ENCODE results near the gene TRMO.
A peak's percentile ranks its signal among the peaks of the same experiment; 100 is the strongest.
"Not testable (repeated sequence)": the region's sequence is repeated elsewhere in the genome, so short reads cannot be mapped to it uniquely, and the experiment has no call there.

The TRMO gene, protein sequence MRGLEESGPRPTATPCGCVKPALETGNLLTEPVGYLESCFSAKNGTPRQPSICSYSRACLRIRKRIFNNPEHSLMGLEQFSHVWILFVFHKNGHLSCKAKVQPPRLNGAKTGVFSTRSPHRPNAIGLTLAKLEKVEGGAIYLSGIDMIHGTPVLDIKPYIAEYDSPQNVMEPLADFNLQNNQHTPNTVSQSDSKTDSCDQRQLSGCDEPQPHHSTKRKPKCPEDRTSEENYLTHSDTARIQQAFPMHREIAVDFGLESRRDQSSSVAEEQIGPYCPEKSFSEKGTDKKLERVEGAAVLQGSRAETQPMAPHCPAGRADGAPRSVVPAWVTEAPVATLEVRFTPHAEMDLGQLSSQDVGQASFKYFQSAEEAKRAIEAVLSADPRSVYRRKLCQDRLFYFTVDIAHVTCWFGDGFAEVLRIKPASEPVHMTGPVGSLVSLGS

DNA sequence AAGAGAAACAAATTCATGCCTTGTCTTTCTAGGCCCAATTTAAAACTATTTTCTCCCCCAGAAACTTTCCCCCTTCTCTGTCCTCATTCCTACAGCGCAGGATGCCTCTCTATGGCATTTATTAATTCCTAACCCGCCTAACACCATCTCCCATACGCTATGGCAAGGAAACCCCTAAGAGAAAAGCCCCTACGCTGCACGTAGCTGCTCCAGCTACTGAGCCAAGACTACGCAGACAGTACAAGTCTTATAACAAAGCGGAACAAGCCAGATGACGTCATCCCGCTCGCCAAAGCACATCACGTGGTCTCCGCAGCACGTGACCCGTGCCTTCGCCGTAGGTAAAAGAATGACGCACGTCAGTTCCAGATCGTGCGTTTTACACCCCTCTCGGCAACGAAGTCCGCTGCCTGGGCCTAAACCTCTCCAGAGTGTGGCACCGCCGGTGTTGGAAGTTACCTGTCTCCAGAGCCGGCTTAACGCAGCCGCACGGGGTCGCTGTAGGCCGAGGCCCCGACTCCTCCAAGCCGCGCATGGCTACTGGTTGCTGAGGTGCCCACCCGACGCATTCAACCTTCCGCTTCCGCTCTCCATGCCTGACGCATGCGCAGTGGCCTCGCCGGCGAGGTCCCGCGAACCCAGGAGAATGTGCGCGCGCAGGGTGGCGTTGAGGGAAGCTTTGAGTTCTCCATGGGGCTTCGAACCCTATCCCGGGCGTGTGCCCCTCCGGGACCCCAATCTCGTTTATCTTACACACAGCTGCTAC, at the start of gene TRMO:
Gene TRMO, minus strand, starts transcription at position 542 of the 766 bp plus-strand sequence. Its CDS starts 7 bp downstream, at position 535.
- DNase-seq (ENCODE audit: low read depth), result peak; percentile 97

DNA sequence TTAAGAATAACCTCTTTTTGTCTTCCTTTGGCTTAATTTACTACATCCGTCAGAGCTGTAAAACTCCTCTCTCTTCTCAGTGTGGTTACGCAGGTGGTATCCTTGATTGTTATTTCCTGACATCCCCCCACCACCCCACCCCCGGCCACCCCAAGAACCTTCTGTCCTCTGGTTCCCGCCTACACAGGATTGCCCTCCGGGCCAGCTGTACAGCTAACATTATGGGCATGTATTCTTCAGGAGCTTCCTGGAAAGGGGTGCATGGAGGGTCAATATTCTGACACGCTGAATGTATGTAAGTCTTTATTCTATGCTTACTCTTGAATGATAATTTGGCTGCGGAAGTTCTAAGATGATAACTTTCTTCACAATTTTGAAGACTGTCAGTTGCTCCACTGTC, 47.9 kb upstream of the TRMO start:
- DNase-seq (ENCODE audit: low read depth), result no peak

DNA sequence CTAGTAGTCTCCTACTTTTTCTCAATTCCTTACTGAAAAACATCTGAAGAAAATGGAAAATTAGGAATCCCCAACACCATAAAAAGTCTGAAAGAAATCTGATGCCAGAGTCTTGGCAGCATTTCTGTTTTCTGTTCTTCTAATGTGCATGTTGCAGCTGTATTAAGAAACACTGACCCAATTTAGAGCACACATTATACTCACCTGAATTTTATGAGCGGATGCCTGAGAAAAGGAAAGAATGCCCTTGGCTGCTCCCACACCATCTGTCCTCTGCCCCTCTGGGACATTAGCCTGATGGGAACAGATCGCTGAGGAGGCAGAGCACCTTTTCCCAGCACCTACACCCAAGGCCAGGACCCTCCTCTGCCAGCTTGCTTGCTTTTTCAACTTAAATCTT, 46.7 kb upstream of the TRMO start:
- no peak for DNase-seq (ENCODE audit: low read depth)

DNA sequence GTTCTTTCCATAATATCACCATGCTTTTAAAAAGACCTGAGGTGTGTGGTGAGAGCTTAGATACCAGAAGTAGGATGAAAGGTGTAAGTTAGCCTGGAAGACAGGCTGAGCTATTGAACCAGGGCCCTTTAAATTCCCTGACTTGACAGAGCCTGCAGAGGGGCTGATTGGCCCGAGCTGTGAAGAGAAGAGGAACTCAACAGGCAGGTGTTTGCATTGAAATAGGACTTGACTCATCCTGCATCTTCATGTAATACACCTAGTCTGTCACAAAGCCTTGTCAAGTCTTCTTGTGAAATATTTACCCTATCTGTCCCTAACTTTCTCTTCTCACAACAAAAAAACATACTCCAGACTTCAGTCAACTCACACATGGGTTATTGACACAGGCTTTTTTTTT, 44.2 kb upstream of the TRMO start:
- no peak for DNase-seq (ENCODE audit: low read depth)

DNA sequence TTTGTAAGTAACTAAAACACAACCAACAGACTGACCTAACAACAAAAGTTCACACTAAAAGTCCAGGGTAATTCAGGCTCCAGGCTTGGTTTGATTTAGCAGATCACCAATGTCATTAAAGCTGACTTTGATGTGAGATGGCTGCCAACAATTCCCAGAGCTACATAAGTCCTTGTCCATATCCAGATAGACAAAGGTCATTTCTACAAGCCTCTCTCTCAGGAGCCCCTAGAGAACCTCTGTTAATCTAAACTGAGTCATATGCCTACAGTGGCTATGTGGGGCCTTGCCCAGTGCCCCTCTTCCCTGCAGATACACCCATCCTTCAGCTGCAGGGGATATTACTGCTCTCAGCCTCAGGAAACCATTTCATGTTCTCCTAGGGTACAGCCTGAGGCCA, 42.6 kb upstream of the TRMO start:
- DNase-seq (ENCODE audit: low read depth), result no peak

DNA sequence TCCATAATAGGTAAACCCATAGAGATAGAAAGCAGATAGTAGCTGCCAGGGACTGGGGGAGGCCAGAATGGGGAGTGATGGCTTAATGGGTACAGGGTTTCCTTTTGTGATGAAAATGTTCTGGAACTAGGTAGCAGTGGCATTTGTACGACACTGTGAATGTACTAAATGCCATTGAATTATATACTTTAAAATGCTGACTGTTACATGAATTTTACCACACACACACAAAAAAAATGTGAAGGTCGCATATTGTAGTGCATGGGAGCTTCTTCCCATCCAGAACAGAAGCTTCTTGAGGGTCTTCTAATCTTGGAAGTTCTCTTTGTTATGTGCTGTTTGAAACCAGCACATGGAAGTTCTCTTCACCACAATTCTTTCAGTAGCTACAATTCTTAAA, 40.9 kb upstream of the TRMO start:
- no peak for DNase-seq (ENCODE audit: low read depth)

DNA sequence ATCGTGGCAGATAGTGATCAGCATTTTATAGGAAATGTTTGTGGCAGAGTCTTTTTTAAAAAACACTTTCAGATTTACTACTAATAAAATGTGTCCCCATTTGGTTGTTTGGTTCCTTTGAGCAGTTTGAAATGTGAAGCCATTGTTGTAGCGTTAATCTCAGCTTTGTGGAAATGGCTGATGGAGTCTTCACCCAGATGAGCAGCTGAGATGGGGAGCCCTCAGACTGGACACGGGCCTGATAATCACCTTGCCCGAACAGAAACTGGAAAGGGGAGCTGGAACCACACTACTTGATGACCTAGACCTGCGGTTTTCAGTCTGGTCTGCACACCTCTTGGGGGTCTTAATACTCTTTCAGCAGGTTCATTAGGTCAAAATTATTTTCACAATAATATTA, 40.3 kb upstream of the TRMO start:
- no peak for DNase-seq (ENCODE audit: low read depth)

DNA sequence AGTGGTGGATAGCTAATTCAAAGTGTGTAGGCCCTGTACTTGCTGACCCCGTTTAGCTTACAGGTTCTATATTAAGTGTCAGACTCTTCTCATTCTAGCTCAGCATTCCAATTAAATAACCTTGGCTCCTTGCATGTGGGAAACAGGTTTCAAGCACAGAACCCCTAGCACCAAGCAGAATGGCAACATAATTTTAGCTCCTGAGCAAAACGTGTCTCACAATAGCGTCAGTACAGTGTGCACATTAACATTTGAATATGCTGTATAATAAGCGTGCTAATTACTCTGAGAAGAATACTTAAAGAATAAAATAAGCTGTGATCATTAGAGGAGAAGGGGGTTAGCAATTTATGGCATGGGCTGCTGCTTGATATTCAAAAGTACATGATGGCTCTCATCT, 39.8 kb upstream of the TRMO start:
- DNase-seq (ENCODE audit: low read depth), result no peak

DNA sequence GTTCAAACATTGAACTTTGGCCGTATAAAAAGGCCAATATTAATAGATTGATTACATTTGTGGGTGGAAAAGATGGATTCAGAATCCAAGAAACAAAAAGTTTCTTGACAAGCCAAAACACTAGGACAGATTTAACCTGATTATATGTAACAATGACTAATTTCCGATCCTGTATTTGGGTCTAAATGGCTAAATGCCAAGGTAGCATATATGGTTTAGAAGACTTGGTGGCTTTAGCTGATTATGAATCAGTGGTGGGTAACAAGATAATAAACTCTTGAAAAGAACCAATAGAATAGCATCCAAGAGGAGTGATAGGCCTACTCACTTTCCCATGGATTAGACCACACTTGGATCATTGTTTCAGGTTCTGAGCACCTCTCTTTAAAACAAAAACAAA, 39.1 kb upstream of the TRMO start:
- no peak for DNase-seq (ENCODE audit: low read depth)

DNA sequence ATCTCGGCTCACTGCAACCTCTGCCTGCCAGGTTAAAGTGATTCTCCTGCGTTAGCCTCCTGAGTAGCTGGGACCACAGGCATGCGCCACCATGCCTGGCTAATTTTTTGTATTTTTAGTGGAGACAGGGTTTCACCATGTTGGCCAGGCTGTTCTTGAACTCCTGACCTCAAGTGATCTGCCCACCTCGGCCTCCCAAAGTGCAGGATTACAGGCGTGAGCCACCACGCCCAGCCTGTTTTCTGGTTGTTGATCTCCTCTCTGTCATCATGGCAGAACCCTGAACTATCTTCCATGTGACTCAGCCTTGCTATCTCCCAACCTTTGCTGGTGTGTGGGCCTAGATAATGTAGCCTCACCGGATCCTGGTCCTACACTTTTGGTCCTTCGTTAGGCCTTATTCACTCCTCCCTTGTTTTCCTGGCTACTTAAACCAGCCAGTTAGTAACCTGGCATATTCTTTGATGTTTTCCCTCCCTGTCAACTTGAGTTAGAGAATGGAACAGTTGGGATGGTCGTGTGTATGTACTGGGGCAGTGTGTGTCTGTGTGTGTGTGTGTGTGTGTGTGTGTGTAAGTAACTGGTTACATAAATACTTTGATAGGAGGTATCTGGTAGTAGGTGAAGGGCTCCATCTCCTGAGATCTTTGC, 38.5 kb upstream of the TRMO start:
- not testable (repeated sequence) for DNase-seq (ENCODE audit: low read depth)

DNA sequence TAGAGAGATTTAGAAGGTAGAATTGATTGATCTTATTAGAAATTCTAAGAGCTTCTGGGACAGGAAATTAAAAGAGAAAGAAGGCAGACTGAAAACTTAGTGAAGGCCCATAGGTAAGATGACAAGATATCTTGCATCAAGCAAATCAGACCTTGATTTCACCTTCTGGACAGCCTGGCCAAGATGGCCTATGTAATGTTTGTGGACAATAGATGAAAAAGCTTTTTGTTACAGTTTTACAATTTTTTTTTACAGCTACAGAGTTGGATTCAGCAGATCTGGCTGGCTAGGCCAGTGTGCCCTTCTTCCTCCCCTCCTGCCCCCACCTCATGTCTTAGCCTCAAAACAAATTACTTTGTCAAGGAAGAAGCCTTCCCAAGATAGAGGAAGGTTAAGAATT, 37.3 kb upstream of the TRMO start:
- no peak for DNase-seq (ENCODE audit: low read depth)

DNA sequence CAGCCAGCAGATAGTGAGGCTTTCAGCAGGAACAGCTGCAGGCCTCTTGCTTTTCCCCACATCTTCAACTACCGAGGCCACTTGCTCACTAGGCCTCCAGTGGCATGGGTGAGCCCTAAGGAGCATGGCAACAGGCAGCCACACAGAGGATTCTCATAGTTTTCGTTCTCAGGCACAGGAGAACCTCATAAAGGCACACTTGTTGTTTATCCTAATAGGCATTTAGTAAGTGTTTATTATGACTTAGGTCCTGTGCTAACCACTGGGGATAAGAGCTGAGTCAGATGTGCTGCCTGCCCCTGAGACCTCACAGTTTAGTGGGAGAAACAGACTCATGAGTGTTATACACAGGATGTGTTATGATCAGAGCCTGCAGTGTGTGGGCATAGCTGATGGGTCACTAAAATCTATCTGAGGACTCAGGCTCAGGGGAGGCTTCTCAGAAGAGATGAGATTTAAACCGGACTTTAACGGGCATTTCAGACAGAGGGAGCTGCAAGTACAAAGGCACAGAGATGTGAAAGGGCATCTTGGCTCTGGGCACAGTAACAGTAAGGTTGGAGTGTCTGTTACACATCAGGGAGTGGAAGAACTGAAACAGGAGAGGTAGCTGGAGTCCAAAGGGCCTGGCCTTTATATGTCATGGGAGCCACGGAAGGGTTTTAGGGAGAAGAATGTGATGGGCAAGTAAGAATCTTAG, 36.7 kb upstream of the TRMO start:
- no peak for DNase-seq (ENCODE audit: low read depth)

DNA sequence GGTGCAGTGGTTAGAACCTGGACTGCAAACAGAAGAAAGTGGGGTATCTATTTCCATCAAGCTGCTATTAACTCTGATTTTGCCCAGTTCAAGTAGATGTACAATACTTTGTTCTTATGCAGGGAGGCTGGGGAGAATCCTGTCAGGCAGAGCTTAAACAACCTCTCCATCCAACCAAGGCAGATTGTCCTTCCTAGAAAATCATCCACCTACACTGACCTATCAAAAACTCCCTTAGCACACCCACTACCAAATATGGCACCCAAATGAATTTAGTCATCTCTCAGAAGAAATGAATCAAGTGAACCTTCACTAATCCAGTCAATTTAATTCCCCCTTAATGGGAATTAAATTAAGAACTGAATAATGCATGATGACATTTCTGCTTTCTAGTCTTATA, 34.0 kb upstream of the TRMO start:
- DNase-seq (ENCODE audit: low read depth), result no peak

DNA sequence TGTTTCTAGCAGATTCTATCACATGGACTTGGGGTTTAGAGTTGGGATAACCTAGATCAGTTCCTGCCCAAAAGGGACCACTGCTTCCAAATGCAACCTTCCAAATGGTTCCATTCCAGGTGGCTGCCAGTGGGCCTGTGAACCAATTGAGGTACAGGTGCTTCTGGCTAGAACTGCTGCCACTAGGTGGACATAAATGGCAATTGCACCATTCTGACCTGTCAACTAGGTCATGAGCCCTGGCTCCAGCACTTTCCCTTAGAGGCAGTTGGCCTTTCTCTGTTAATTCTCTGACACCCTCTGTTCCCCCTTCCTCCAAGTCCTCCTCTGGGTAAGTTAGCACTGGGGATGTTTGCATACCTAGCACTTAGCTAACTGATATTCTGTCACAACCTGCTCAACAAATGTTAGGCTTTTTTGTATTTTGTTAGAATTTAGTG, 32.3 kb upstream of the TRMO start:
- DNase-seq (ENCODE audit: low read depth), result peak; percentile 41

DNA sequence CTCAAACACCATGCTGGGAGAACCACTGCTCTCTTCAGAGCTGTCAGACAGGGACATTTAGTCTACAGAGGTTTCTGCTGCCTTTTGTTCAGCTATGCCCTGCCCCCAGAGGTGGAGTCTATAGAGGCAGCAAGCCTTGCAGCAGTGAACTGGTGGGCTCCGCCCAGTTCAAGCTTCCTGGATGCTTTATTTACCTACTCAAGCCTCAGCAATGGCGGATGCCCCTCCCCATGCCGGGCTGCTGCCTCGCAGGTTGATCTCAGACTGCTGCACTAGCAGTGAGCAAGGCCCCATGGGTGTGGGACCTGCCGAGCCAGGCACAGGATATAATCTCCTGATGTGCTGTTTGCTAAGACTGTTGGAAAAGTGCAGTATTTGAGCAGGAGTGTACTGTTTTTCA, 28.6 kb upstream of the TRMO start:
- not testable (repeated sequence) for DNase-seq (ENCODE audit: low read depth)

DNA sequence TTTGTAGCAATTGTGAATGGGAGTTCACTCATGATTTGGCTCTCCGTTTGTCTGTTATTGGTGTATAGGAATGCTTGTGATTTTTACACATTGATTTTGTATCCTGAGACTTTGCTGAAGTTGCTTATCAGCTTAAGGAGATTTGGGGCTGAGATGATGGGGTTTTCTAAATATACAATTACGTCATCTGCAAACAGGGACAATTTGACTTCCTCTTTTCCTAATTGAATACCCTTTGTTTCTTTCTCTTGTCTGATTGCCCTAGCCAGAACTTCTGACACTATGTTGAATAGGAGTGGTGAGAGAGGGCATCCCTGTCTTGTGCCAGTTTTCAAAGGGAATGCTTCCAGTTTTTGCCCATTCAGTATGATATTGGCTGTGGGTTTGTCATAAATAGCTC, 24.8 kb upstream of the TRMO start:
- not testable (repeated sequence) for DNase-seq (ENCODE audit: low read depth)

DNA sequence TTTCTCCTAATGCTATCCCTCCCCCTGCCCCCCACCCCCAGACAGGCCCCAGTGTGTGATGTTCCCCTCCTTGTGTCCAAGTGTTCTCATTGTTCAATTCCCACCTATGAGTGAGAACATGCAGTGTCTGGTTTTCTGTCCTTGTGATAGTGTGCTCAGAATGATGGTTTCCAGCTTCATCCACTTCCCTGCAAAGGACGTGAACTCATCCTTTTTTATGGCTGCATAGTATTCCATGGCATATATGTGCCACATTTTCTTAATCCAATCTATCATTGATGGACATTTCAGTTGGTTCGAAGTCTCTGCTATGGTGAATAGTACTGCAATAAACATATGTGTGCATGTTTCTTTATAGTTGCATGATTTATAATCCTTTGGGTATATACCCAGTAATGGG, 23.2 kb upstream of the TRMO start:
- DNase-seq (ENCODE audit: low read depth), result not testable (repeated sequence)

DNA sequence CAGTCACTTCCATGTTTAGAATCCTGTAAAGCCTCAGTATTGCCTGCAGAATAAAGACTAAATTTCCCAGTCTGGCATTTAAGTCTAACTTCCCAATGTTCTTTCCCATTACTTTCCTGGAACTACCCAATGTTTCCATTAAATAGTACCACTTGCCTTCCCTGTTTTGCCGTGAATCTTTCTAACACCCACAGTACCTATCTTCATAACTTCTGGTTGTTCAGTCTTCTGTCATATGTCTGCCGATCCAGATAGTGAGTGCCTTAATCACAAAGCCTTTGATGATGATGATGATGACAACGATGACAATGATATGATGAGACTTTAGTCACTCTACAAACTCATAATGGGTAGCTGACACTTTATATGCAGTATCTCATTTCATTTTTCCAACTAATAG, 22.3 kb upstream of the TRMO start:
- no peak for DNase-seq (ENCODE audit: low read depth)

DNA sequence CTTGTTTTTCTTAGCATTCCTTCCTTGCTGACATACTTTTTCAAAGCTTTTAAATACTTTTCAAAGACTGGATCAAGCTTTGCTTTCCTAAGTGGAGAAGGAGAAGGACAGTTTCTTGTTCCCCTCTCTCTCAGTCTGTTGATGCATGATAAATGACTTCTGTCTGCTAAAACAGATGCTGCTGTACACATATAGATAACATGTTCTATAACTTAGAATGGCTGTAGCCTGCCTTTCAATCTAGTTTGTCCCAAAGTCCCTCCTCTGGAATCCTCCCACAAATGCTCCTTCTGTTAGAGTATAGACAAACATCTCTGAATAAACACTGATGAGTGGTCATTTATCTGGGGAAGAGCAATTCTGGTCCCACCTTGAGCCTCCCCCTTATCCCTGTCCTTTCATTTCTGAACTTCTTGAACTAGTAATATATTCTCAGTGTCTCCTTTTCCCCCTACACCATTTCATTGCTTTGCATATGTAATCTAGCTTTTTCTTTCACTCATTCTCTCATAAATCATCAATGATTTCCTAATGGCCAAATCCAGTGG, 21.1 kb upstream of the TRMO start:
- no peak for DNase-seq (ENCODE audit: low read depth)

DNA sequence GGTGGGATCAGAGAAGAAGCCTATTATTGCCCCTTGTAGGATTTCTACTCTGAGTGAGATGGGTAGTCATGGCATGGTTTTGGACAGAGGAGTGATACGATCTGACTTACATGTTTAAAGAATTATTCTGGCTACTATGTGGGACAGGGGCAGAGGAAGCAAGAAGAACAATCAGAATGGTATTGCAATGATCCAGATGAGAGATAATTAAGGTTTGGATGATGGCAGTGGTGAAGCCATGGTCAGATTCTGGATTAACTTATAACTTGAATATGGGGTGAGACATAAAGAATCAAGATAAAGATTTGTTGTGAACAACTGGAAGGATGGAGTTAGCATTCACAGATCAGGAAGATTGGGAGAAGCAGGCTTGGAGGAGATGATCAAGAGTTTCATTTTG, 19.0 kb upstream of the TRMO start:
- no peak for DNase-seq (ENCODE audit: low read depth)

DNA sequence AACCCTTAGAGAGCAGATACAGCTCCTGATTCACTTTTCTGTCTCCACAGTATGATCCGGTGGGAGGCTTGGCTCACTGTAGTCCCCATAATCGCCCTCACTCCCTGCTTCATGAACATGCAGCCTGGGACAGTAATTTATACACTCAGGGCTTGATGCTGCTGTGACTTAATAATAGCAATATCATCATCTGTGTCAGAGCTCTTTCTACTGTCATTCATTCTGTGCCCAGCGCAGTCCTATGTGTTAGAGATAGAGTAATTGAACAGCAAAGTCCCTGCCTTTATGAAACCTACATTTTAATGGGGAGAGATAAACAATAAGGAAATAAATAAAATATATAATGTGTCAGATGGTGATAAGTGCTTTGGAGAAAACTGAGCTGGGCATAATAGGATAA, 18.4 kb upstream of the TRMO start:
- DNase-seq (ENCODE audit: low read depth), result no peak

DNA sequence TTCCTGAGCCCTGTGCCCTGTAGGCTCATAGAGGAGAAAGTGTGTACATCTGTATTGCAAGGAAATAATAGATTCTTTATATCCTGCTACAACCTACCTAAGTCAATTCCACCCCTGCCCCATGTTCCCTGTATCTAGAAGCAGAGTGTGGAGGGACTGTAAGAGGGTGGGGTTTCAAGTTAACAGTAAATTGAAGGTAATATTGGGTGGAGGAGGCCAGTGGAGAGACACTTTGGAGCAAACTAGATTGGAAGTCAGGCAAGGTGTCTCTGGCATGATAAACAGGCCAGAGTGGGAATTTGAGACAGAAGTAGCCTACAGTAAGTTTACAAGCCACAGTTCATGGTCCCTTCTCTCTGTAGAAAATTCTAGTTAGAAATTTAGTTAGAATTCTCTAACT, 17.9 kb upstream of the TRMO start:
- no peak for DNase-seq (ENCODE audit: low read depth)
